Erythroblast (primary cell): ENCODE results near the gene CLK4.

Source experiments
- GATA1 ChIP-seq: IDR thresholded peaks from 2 replicates; pipeline ENCODE4 v1.6.1; 2011; ENCODE audit warnings: low read depth, mild to moderate bottlenecking, control low read depth, low read length, moderate library complexity
- POLR2A ChIP-seq: IDR thresholded peaks from 2 replicates; pipeline ENCODE4 v1.6.1; 2011; ENCODE audit warnings: mild to moderate bottlenecking, low read length

DNA sequence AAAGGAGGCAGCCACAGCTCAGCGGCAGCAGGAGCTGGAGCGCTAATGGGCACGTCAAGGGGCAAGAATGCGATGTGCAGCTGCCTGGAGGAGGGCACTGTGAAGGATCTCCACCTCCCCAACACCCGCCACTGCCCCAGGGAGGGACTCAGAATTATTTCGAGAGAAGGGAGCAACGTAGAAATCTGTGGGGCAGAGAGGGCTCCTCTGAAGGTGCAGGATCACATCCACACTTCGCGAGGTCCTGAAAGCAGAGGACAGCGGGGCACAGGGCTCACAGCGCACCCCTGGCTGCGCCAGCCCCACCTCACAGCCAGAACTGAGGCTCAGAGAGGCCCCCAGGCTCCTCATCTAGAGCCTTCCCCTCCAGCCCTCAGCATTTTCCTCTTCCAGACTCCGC, 44.6 kb downstream of the CLK4 start:
- TF ChIP-seq POLR2A (no peak), GATA1 (no peak)
